Esophagus squamous epithelium (tissue), 5 donors: ENCODE results near the gene ZDHHC17. TPM values are rescaled to one million over a fixed set of nuclear protein-coding genes. Genes with fewer than 3 reads are reported as not detected.

Experiments
- DNase-seq: peaks from one replicate; lab custom pipeline; 2025; lab: John Stamatoyannopoulos, UW
- H3K27ac ChIP-seq, 4 donors: fragments of 200-600 bp; sonication (generic); one replicate each; pipeline ENCODE4 v1.5.1; 2016 to 2019; ENCODE audit warnings: mild to moderate bottlenecking in 1 of 4
- H3K27me3 ChIP-seq, 4 donors: fragments of 200-600 bp; sonication (generic); 1 replicate in 3 of 4; 2 replicates in 1 of 4; pipeline versions ENCODE4 v1.5.1 to v1.6.0; 2017 to 2021; ENCODE audit warnings: antibody characterized with exemption in 1 of 4
- H3K36me3 ChIP-seq, 3 donors: fragments of 200-600 bp; sonication (generic); one replicate each; pipeline ENCODE4 v1.5.1; 2016 to 2019
- H3K4me1 ChIP-seq, 3 donors: fragments of 200-600 bp; sonication (generic); one replicate each; pipeline ENCODE4 v1.5.1; 2017 to 2019
- H3K4me3 ChIP-seq, 4 donors: fragments of 200-600 bp; sonication (generic); 1 replicate in 3 of 4; 2 replicates in 1 of 4; pipeline ENCODE4 v1.5.1; 2016 to 2019; ENCODE audit warnings: mild to moderate bottlenecking in 2 of 4, moderate library complexity in 1 of 4
- H3K9me3 ChIP-seq, 3 donors: fragments of 200-600 bp; sonication (generic); one replicate each; pipeline ENCODE4 v1.5.1; 2016 to 2019
- CTCF ChIP-seq, 6 experiments: fragments of 450-650 bp in 4 of 6; fragments of 200-600 bp in 2 of 6; sonication (generic) in 2 of 6; IDR thresholded peaks; one replicate each; pipeline ENCODE4 v1.5.1; 2016 to 2019; ENCODE audit warnings: antibody characterized with exemption in 6 of 6, mild to moderate bottlenecking in 4 of 6, moderate library complexity in 4 of 6
- POLR2A ChIP-seq, 4 donors: fragments of 450-650 bp; IDR thresholded peaks; one replicate each; pipeline ENCODE4 v1.6.1; 2017; ENCODE audit warnings: antibody characterized with exemption in 4 of 4, mild to moderate bottlenecking in 4 of 4, moderate library complexity in 3 of 4
- WGBS, 2 donors: methylation state at CpG; one replicate each; pipeline ENCODE4 v1.1.5; 2018; 5-methylcytosine and 5-hydroxymethylcytosine counted together
- intact Hi-C: fragments of 100-400 bp; cut with DNase I; formaldehyde crosslinking; loops from one replicate; pipeline ENCODE4 v1.15.0; 2022
- total RNA-seq, 4 donors: library from RNA; depleted of rRNA; stranded (reverse); fragments of >200 nt; gene quantifications; one replicate each; pipeline ENCODE4 v1.1.0, GENCODE V29; 2016
- donor health status: DM: yes; HTN: yes; CAD: no.

ZDHHC17 gene
- total RNA-seq, 4 donors from 2014 or later, result 6.7 to 26.7 (median 11.7) TPM

GRCh38 chr12:76738824-76739579, 24.9 kb upstream of the ZDHHC17 start:
- H3K27ac ChIP-seq, result no peak overlapping the region
- no peaks in the 10 kb centered on the region for H3K27me3 ChIP-seq
- H3K4me1 ChIP-seq, result no peaks in the 10 kb centered on the region
- DNase-seq, result no peak
- TF ChIP-seq POLR2A (IDR thresholded peaks at IDR 0.05), result no peak
- TF ChIP-seq CTCF (IDR thresholded peaks at IDR 0.05), result no peak
- 76 to 82% methylated on average over 8 to 10 of the region's 10 CpGs for WGBS, 2 donors
- intact Hi-C loops, result no loop called here
- H3K4me3 ChIP-seq, result no peak overlapping the region
- no peaks in the 10 kb centered on the region for H3K36me3 ChIP-seq
- H3K9me3 ChIP-seq, result no peaks in the 10 kb centered on the region

DNA sequence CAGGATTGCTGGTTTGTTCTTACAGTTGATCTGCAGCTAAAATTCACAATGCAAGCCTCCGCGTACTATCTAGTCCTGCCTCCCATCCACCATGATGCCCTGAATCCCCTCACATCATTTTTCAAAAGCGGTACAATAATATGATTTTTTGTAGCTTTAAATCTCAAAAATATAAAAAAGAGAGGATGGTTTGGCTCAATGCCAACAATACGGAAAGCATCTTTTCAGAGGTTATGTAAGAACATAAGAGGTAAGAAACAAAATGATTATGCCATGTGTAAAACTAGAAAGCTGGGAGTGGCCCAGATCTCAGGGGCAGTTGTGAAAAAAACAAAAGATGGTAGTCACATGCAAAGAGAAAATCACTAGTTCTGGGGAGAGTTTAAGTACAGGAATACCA, 24.0 kb upstream of the ZDHHC17 start:
- H3K27me3 ChIP-seq, result no peaks in the 10 kb centered on the region
- no peaks in the 10 kb centered on the region for H3K36me3 ChIP-seq
- 54 to 83% methylated on average over 4 of the region's 4 CpGs for WGBS, 2 donors
- intact Hi-C loops, result no loop called here
- no peak overlapping the region for H3K27ac ChIP-seq
- no peaks in the 10 kb centered on the region for H3K4me1 ChIP-seq
- no peak for DNase-seq
- H3K9me3 ChIP-seq, result no peaks in the 10 kb centered on the region
- TF ChIP-seq POLR2A (IDR thresholded peaks at IDR 0.05) (no peak), CTCF (IDR thresholded peaks at IDR 0.05) (no peak)
- no peak overlapping the region for H3K4me3 ChIP-seq

DNA sequence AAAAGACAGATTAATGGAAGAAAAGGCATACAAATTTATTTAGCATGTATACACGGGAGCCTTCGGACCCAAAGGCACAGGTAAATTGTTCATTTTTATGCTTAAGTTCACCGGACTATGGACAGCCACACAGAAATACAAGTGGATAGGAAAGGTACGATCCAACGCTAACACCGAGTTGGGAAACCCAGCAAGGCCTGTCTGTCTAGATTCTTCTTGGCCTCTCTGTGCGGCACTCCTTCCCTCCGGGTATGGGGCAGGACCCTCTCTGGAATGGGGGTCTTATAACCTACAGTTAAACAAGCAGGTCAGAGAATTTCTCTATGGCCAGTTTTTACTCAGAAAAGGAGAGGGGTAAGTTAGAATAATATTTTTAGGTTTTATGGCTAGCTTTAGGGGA, 23.4 kb upstream of the ZDHHC17 start:
- no peaks in the 10 kb centered on the region for H3K27me3 ChIP-seq
- 79 to 94% methylated on average over 8 of the region's 8 CpGs for WGBS, 2 donors
- H3K4me3 ChIP-seq, result no peak overlapping the region
- H3K4me1 ChIP-seq, result no peaks in the 10 kb centered on the region
- no peak for TF ChIP-seq CTCF (IDR thresholded peaks at IDR 0.05)
- no peaks in the 10 kb centered on the region for H3K9me3 ChIP-seq
- no peak for DNase-seq
- no peaks in the 10 kb centered on the region for H3K36me3 ChIP-seq
- intact Hi-C loops, result no loop called here
- no peak overlapping the region for H3K27ac ChIP-seq

DNA sequence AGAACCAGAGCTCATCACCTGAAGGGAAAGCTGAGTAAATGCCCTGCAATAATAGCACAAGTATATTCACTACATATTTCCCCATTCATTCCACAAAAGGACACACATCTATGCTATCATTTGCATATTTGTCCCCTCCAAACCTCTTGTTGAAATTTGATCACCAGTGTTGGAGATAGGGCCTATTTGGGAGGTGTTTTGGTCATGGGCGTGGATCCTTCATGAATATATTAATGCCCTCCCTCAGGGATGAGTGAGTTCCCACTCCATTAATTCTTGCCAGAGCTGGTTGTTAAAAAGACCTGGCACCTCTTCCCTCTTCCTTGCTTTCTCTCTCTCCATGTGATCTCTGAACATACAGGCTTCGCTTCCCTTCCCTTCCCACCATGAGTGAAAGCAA, 18.6 kb upstream of the ZDHHC17 start:
- intact Hi-C loops, result no loop called here
- H3K36me3 ChIP-seq, result no peaks in the 10 kb centered on the region
- H3K9me3 ChIP-seq, result no peaks in the 10 kb centered on the region
- H3K27ac ChIP-seq, result no peak overlapping the region
- H3K4me3 ChIP-seq, result no peak overlapping the region
- H3K4me1 ChIP-seq, result no peaks in the 10 kb centered on the region
- 76 to 91% methylated on average over 2 of the region's 2 CpGs for WGBS, 2 donors
- no peaks in the 10 kb centered on the region for H3K27me3 ChIP-seq
- TF ChIP-seq CTCF (IDR thresholded peaks at IDR 0.05) (no peak), POLR2A (IDR thresholded peaks at IDR 0.05) (no peak)
- no peak for DNase-seq

GRCh38 chr12:76746516-76746915, 17.4 kb upstream of the ZDHHC17 start:
- intact Hi-C loops, result no loop called here
- Histone ChIP-seq H3K36me3 (no peaks in the 10 kb centered on the region), H3K27me3 (no peaks in the 10 kb centered on the region), H3K4me3 (no peak overlapping the region), H3K27ac (no peak overlapping the region), H3K4me1 (no peaks in the 10 kb centered on the region), H3K9me3 (no peaks in the 10 kb centered on the region)
- TF ChIP-seq POLR2A (IDR thresholded peaks at IDR 0.05) (no peak), CTCF (IDR thresholded peaks at IDR 0.05) (no peak)
- DNase-seq, result no peak
- WGBS, 2 donors, result 22 to 42% methylated on average over 1 of the region's 1 CpG
